Prostate gland (tissue), 2 donors: Measurements from ENCODE around the gene ZSWIM8. TPM values are rescaled to one million over a fixed set of nuclear protein-coding genes. Genes with fewer than 3 reads are reported as not detected.

Experiments used
- DNase-seq: peaks from one replicate; pipeline ENCODE4 v3.0.0-alpha.2; 2019; ENCODE audit warnings: low spot score
- H3K27ac ChIP-seq, 2 donors: fragments of 200-600 bp; sonication (generic); 2 replicates each; pipeline ENCODE4 v1.5.1; 2017 to 2019
- H3K27me3 ChIP-seq: fragments of 200-600 bp; sonication (generic); replicated peaks from 2 replicates; pipeline ENCODE4 v1.5.1; 2019; ENCODE audit not compliant: insufficient read depth
- H3K36me3 ChIP-seq, 2 donors: fragments of 200-600 bp; sonication (generic); 1 replicate in 1 of 2; 2 replicates in 1 of 2; pipeline versions ENCODE4 v1.5.1 to v1.8.1; 2017 to 2019
- H3K4me1 ChIP-seq: fragments of 200-600 bp; sonication (generic); replicated peaks from 2 replicates; pipeline ENCODE4 v1.5.1; 2019
- H3K4me3 ChIP-seq, 2 donors: fragments of 200-600 bp; sonication (generic); 2 replicates each; pipeline ENCODE4 v1.5.1; 2017 to 2019
- H3K9me3 ChIP-seq: fragments of 200-600 bp; sonication (generic); 2 replicates; pipeline ENCODE4 v1.5.1; 2017
- POLR2A ChIP-seq: fragments of 450-650 bp; IDR thresholded peaks from one replicate; pipeline ENCODE4 v1.6.1; 2016; ENCODE audit warnings: antibody characterized with exemption, mild to moderate bottlenecking
- POLR2AphosphoS5 ChIP-seq: sonication (generic); formaldehyde crosslinking; IDR thresholded peaks from one replicate; pipeline ENCODE4 v1.6.1; 2017; ENCODE audit warnings: antibody characterized with exemption
- WGBS: methylation state at CpG from one replicate; pipeline ENCODE4 v1.1.5; 2018; 5-methylcytosine and 5-hydroxymethylcytosine counted together
- intact Hi-C: fragments of 100-400 bp; cut with DNase I; formaldehyde crosslinking; loops from one replicate; pipeline ENCODE4 v1.14.2; 2022
- total RNA-seq, 2 donors: library from RNA; depleted of rRNA; stranded (reverse); fragments of >200 nt; gene quantifications; one replicate each; pipeline ENCODE4 v1.1.0, GENCODE V29; 2016
- TF ChIP-seq, protein P1 (sequence below), 4 experiments: fragments of 200-600 bp in 2 of 4; fragments of 450-650 bp in 2 of 4; sonication (generic) in 2 of 4; IDR thresholded peaks; 1 replicate in 3 of 4; 2 replicates in 1 of 4; pipeline ENCODE4 v1.5.1; 2016 to 2019; ENCODE audit warnings: antibody characterized with exemption in 4 of 4, mild to moderate bottlenecking in 2 of 4, moderate library complexity in 2 of 4

ZSWIM8 gene
- total RNA-seq, 2 donors from 2014 or later, result 80.6 to 246 TPM

DNA sequence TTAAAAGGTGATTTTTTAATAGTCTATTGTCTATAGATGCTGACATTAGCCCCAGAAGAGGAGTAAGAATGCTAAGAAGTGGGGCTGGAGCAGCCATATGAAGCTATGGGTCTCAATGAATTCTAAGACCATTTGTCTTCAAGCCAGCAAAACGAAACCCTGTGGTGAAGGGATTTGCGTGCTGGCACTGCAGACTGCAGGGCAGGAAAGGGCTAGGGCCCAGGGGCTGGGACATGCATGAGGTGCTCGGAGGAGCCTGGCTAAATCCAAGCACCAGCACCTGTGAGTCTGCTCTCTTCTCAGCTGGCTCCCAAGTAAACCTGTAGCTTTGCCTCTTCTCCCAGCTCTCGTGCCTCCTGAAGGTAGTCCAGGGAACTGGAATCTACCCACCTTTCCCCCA lies 27.3 kb downstream of the ZSWIM8 start:
- H3K27ac ChIP-seq, result no peak overlapping the region

DNA sequence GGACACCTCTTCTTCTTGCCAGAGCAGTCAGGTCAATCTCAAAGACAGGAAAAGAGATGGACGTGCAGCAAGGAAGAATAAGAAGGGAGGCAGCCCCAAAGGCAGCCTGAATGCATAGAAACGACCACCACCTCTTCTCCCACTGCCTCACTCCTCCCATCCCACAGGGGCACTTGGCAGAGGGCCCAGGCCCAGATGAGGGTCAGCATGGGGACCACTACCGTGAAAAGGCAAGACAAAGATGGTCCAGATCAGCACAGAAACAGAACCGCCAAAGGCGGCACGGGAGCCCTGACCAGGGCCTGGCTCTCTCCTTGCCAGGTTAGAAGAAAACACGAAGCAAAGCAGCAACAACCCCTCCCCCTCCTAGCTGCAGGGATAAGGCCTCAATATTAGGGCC lies 27.9 kb downstream of the ZSWIM8 start:
- DNase-seq, result no peak
- intact Hi-C loops, result no loop called here
- no peak overlapping the region for H3K4me3 ChIP-seq
- WGBS, result 80% methylated on average over 7 of the region's 7 CpGs
- no peak overlapping the region for H3K27ac ChIP-seq
- no peaks in the 10 kb centered on the region for H3K27me3 ChIP-seq
- no peaks in the 10 kb centered on the region for H3K9me3 ChIP-seq
- no peaks in the 10 kb centered on the region for H3K4me1 ChIP-seq
- no peaks in the 10 kb centered on the region for H3K36me3 ChIP-seq
- no peak for TF ChIP-seq POLR2A
- no peak for TF ChIP-seq POLR2AphosphoS5
- TF ChIP-seq, protein P1, sequence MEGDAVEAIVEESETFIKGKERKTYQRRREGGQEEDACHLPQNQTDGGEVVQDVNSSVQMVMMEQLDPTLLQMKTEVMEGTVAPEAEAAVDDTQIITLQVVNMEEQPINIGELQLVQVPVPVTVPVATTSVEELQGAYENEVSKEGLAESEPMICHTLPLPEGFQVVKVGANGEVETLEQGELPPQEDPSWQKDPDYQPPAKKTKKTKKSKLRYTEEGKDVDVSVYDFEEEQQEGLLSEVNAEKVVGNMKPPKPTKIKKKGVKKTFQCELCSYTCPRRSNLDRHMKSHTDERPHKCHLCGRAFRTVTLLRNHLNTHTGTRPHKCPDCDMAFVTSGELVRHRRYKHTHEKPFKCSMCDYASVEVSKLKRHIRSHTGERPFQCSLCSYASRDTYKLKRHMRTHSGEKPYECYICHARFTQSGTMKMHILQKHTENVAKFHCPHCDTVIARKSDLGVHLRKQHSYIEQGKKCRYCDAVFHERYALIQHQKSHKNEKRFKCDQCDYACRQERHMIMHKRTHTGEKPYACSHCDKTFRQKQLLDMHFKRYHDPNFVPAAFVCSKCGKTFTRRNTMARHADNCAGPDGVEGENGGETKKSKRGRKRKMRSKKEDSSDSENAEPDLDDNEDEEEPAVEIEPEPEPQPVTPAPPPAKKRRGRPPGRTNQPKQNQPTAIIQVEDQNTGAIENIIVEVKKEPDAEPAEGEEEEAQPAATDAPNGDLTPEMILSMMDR (IDR thresholded peaks at IDR 0.05), result no peak

More for the DNA sequence above, 27.3 kb downstream of the ZSWIM8 start:
- H3K9me3 ChIP-seq, result no peaks in the 10 kb centered on the region
- no peaks in the 10 kb centered on the region for H3K27me3 ChIP-seq
- 83% methylated on average over 4 of the region's 4 CpGs for WGBS
- no peak for DNase-seq
- no peak overlapping the region for H3K4me3 ChIP-seq
- intact Hi-C loops, result no loop called here
- H3K36me3 ChIP-seq, result peaks cover 0 to 2% of the 10 kb centered on the region in 2 donors
- TF ChIP-seq, protein P1 (IDR thresholded peaks at IDR 0.05), result no peak
- TF ChIP-seq POLR2A (no peak), POLR2AphosphoS5 (no peak)
- no peaks in the 10 kb centered on the region for H3K4me1 ChIP-seq

DNA sequence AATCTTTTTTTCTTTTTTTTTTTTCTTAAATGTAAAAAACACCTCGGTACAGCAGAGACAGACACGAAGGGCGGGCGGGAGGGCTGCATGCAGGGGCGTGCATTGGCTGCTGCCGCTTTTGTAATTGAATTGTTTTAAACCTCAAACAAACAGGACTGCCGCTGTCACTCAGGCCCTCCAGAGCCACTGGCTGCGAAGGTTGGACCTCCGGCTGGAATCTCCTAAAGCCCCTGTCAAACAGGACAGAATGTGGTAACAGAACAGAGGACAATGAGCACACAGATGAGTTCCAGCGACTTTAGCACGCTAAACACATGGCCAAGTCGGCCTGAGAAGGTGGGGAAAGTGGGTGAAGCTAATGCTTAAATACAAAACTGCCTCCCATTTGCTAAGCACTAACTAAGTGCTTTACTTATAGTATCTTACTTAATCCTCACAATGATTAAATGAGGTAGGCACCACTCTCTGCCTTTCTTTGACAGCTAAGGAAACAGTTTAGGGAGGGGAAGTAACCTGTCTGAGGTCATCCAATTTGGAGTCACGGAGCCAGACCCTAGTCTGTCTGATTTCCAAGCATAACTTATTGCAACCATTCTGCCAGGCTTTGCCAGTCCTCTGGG lies 29.0 kb downstream of the ZSWIM8 start:
- intact Hi-C loops, result no loop called here
- Histone ChIP-seq H3K4me3 (no peak overlapping the region), H3K4me1 (peaks cover 2% of the 10 kb centered on the region), H3K27me3 (no peaks in the 10 kb centered on the region), H3K36me3 (no peaks in the 10 kb centered on the region), H3K27ac (no peak overlapping the region), H3K9me3 (no peaks in the 10 kb centered on the region)
- DNase-seq, result no peak
- TF ChIP-seq POLR2AphosphoS5, result no peak
- TF ChIP-seq, protein P1 (IDR thresholded peaks at IDR 0.05), result no peak
- TF ChIP-seq POLR2A, result no peak
- 65% methylated on average over 13 of the region's 13 CpGs for WGBS

DNA sequence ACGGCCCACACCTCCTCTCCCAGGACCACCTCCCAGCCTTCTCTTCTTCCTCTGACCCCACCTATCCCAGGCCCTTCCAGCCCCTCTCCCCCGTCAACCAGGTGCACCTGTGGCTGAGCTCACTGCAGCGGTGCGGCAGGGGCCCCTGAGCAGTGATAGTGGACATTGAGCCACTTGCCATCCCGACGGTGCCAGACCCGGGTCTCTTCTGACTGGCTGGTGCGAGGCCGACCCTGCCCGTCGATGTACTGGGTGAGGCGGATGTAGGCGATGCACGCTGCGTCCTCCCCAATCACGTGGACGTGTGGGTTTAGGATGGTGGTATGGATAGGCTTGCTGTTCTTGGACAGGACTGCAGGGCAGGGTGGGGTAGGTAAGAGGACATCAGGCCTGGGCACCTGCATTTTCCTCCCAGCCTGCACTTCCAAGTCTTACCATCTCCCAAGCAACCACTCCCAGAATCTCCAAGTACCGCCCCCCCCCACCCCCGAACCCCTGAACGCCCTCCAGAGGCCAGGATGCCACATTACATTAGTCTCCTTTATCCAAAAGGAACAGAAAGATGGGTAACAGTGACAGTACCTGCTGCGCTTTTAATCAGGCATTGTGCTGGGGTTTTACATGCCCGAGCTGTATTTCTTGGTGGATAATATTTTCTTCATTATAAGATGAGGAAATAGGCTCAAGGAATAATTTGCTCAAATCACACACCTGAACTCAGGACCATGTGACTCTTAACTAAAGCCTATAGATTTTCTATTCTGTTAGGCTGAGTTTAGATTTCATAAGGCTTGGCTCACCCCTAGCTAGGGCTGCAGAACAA lies 29.7 kb downstream of the ZSWIM8 start:
- Histone ChIP-seq H3K4me3 (no peak overlapping the region), H3K36me3 (no peaks in the 10 kb centered on the region), H3K9me3 (no peaks in the 10 kb centered on the region), H3K4me1 (peaks cover 9% of the 10 kb centered on the region), H3K27me3 (no peaks in the 10 kb centered on the region), H3K27ac (no peak overlapping the region)
- intact Hi-C loops, result no loop called here
- TF ChIP-seq POLR2AphosphoS5 (no peak), POLR2A (no peak)
- TF ChIP-seq, protein P1 (IDR thresholded peaks at IDR 0.05), result no peak
- no peak for DNase-seq
- WGBS, result 80% methylated on average over 22 of the region's 22 CpGs

DNA sequence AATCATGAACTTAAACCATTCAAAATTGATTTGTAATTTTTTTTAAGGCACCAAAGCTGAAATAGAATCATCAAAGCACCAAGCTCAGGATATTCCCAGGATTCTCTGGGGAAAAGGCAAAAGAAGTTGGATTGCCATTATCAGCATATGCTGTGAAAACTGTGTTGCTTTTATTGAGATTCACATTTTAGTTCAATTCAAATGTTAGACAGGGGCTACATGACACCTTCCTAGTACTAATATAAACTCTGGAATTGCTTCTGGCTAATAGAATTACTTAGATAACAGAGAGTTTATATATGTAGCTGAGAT lies 30.3 kb downstream of the ZSWIM8 start:
- H3K27me3 ChIP-seq, result no peaks in the 10 kb centered on the region
- H3K4me3 ChIP-seq, result no peak overlapping the region
- peaks cover 9% of the 10 kb centered on the region for H3K4me1 ChIP-seq
- no peaks in the 10 kb centered on the region for H3K9me3 ChIP-seq
- intact Hi-C loops, result no loop called here
- no peak overlapping the region for H3K27ac ChIP-seq
- no peaks in the 10 kb centered on the region for H3K36me3 ChIP-seq
- no peak for DNase-seq
- TF ChIP-seq POLR2AphosphoS5, result no peak
